Skin epidermis (tissue), 12 donors: Measurements from ENCODE around the gene PIK3C2B.

Experiments used
- H3K27ac ChIP-seq, 21 experiments: fragments of 200-600 bp; sonication (generic) in 11 of 21; one replicate each; pipeline ENCODE4 v1.5.0; 2020; ENCODE audit warnings: mild to moderate bottlenecking in 3 of 21, inconsistent platforms in 2 of 21, moderate library complexity in 2 of 21
- H3K4me3 ChIP-seq, 7 experiments: fragments of 200-600 bp; sonication (generic) in 2 of 7; one replicate each; pipeline ENCODE4 v1.5.0; 2020; ENCODE audit warnings: inconsistent platforms in 2 of 7, mild to moderate bottlenecking in 2 of 7, moderate library complexity in 1 of 7

PIK3C2B gene

DNA sequence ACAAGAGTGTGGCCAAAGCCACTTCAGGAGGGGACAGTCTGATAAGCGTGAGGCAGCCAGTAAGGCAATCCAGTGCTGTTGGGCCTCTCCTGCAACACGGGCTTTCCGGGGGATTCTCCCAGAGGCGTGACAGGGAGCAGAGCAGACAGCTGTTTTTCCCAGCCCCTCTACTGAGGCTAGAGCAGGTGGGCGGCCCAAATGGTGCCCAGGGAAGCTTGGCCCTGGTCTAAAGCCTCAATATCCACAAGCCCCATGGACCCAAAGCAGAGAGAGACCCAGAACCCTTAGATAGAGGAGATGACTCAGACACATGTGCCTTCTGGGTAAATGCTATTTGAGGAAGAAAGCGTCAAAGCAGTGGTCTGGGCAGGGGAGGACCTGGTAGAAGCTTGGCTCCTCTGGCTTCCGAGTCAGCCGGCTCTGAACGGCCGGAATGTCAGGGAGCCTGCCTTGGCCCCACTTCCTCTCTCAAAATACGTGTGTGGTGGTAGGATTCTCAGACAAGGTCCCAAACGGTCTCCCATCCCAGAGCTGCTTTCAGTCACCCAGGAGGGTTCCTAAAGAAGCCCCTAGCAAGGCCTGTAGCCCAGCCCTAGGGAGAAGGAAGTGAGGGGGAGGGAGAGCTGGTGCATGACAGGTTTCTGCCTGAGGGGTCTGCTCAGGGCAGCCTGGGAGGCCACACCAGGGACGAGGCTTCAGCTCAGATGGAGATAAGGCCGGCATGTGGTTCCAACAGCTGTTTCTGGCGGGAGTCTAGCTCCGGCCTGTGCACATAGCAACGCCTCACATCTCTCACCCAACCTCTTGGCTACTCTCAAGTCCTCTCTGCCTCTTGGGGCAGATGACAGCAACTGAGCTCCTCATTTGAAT is 28.8 kb downstream of the PIK3C2B start:
- Histone ChIP-seq H3K27ac (peak overlapping the region in 16 of 21 experiments; percentile 4 to 80 (median 58)), H3K4me3 (no peak overlapping the region)

DNA sequence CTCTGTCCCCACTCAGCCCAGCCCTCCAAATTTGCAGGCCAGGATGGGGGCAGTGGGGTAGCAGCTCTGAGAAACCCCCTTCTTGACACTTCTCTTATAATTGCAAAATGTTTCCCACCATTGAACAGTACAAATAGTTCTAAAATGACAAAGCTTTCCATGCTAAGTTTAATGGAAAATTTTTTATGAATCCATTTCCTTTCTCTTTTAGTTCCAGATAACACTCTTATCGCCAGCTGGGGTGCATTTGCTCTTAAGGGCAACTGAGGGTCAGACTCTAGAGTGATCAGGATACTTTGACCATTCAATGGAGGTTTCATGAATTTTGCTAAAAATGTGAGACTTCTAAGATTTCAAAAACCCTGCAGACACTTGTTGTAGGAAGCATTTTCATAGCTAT is 29.9 kb downstream of the PIK3C2B start:
- peak overlapping the region in 12 of 21 experiments; percentile 4 to 80 (median 51) for H3K27ac ChIP-seq
- H3K4me3 ChIP-seq, result no peak overlapping the region

DNA sequence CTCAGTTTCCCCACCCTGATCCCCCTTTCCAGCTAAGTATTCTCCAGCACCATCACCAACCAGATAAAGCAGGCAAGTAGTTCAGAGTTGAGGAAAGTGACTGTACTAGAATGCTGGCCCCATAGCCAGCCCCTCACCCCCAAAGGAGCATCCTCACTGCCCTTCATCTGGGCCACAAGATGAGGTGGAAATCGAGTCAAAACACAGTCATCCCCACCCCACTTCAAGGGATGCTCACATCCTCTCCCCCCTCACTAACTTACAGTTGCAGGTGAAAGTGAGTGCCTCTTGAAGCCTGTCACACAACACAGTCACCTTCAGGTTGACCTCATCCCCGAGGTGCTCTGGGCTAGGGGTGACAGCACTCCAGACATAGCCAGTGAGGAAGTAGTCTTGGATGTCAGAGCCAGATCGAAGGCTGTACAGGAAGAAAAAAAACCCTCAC is 30.4 kb downstream of the PIK3C2B start:
- Histone ChIP-seq H3K27ac (peak overlapping the region in 15 of 21 experiments; percentile 5 to 80 (median 40)), H3K4me3 (no peak overlapping the region)

DNA sequence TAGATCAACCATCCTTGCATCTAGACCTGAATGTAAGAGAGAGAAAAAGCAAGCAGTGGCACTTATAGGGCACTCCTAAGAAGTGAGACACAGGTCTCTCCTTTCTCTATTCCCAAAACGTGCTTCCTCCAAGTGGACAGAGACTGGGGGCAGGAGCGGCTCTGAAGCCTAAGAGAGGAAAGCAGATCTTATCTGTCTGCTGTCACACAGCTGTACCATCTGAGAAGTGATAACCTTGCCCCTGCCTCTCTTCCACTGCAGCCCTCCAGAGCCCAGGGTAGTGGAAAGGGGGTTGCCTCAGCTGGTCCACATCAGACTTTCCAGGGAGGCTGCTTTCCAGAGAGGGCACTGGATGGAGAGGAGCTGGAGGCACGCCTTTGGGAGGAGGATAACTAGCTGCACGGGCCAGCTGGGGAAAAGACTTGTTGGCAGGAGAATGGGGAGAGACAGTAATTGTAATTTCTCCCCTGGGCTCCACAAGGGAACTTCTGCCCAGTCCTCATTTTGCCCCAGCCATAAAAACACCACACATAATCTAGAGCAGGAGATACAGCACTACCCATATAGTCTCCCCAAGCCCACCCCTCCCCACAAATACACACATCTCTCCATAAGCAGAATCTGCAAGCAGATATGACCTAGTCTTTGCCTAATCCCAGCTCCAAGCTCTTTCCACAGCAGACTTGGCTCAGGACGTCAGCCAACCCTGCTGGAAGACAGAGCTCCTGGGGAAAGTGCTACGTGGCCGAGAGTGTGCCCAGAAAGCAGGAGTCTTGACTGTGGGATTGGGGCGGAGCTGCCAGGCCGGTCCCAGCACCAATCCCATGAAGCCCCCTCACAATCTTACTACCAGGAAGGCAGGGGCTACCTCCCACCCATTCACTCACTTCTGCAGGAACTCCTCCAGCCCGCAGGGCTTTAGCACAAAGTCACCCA is 31.2 kb downstream of the PIK3C2B start:
- Histone ChIP-seq H3K4me3 (no peak overlapping the region), H3K27ac (peak overlapping the region in 15 of 21 experiments; percentile 5 to 80 (median 47))

DNA sequence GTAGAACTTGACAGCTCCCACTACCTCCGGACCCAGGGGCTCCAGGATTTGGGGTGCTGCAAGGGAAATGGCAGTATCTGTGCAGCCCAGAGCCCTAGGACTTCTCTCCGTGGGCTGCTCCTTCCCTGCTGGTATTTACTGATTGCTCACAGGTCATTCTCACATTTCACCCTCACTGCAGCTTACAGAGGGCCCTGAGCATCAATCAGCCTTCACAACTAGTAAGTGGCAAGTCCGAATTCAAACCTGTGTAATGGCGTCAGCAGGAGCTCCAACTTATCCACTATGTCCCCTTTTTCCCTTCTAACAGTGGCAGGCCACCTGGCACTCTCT is 32.4 kb downstream of the PIK3C2B start:
- Histone ChIP-seq H3K27ac (peak overlapping the region in 19 of 21 experiments; percentile 12 to 87 (median 65)), H3K4me3 (no peak overlapping the region)

DNA sequence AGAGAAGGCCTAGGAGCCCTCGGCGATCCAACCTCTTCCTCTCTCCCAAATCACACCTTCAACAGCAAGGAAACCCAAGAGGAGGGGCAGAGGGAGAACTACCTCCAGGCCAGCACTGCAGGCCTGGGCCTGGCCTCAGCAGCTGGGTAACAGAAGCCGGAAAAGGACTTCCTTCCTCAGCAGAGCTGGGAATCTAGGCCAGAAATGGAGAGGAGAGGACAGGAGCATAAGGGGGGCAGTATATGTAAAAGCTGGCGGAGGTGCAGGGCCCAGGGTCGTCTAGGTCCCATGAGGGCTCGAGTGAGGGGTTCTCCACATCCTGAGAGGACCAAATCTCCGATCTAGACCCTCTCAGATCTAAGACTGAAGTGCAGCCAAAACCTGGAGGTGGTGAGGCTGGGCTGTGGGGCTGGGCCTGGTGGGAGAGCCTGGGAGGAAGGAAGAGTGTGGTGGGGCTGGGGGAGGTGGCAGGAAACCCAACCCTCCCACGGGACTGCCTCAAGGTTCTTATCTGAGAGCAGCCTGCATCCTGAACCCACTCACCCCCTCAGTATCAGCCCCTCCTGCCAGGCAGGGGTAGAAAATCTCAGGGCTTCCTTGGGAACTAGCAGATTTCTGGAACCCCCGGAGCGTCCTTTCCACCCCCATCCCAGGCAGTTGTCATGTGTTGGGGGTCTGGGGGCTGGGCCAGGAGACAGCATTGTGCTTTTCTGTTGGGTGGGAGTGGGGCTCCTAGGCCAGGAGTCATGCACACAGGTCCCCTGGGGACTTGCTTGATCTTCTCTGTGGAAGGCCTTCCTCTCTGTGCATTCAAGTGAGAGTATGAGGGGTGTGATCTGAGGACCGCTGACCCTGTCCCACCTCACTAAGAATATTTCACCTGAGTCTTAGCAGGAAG is 33.0 kb downstream of the PIK3C2B start:
- Histone ChIP-seq H3K27ac (peak overlapping the region in 19 of 21 experiments; percentile 12 to 87 (median 65)), H3K4me3 (no peak overlapping the region)

DNA sequence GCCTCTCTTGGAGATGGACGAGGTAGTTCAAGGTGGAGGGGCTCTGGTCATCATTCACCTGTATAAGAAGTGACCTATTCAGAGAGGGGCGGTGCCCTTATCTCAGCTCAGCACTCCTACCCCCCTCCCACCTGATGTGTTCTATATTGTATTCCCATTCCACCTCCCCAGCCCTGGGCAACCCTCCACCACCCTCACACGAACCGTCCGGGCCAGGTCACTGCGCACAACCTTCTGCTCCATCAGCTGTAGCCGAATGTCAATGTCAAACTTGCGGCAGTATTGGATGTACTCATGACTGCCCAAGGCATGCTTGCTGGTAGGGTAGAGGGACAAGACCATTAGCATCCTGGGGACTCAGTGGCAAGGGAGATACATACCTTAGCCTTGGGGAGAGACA is 34.3 kb downstream of the PIK3C2B start:
- H3K4me3 ChIP-seq, result no peak overlapping the region
- peak overlapping the region in 11 of 21 experiments; percentile 1 to 87 (median 70) for H3K27ac ChIP-seq

DNA sequence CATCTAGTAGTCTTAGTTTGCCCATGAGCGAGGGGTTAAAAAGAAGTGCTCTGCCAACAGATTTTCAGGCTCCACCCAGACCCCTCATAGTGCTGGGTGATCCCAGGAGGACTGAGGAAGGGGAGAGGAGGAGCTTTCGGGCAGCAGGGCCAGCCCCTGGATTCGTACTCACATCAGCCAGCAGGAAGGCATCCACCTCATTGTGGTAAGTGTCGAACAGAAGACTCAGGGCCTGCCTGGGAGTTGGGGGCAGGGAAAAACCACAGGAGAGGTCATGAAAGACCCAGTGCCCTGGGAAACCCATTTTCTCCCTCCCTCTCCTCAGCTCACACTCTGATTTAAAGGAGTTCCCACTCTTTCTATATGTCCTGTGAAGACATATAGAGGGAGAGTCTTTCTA is 34.9 kb downstream of the PIK3C2B start:
- no peak overlapping the region for H3K27ac ChIP-seq

DNA sequence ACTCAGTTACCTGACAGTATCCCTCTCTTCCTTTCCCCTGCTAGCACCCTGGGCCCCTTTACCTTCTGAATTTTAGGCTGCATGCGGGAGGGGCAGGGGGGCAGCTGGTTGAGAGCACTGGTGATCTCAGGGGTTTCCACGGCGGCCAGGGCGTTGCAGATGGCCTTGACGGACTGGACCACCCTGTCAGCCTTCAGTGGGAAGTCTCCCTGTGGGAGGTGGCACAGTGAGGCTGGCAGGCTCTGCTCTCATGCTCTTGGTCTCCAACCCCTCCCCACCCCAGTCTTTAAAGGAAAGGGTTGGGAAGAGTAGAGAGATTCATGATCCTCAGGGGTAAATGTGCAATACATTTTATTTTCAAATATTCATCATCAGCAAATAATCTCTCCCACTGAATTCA is 36.9 kb downstream of the PIK3C2B start:
- H3K4me3 ChIP-seq, result no peak overlapping the region
- H3K27ac ChIP-seq, result peak overlapping the region in 1 of 21 experiments; percentile 30

More for the DNA sequence above, 34.9 kb downstream of the PIK3C2B start:
- H3K4me3 ChIP-seq, result no peak overlapping the region

DNA sequence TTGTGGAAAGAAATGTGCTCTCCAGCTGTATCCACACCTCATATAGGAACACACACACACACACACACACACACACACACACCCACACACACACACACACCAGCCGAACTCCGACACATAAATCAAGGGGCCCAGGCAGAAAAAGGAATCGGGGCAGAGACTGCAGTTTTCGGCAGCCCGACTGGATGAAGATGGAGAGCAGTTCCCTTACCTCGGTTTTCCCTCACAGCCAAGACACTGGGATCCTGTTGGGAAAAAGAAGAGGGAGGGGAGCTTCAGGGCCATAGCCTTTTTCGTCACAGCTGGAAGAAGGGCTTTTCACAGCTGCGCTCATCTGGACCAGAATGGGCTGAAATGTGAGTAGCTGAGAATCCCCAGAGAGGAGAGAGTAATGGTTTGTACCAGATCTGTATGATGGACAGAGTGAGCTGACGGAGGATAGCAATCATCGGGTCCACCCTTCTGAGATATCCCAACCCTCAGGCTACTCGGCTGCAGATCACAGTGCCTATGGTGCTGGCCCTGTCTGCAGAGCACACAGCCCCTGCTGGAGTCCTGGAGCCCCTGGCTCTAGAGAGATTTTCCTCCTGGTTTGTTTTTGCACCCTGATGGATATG is 37.7 kb downstream of the PIK3C2B start:
- H3K27ac ChIP-seq, result peak overlapping the region in 2 of 21 experiments; percentile 30
- H3K4me3 ChIP-seq, result no peak overlapping the region

DNA sequence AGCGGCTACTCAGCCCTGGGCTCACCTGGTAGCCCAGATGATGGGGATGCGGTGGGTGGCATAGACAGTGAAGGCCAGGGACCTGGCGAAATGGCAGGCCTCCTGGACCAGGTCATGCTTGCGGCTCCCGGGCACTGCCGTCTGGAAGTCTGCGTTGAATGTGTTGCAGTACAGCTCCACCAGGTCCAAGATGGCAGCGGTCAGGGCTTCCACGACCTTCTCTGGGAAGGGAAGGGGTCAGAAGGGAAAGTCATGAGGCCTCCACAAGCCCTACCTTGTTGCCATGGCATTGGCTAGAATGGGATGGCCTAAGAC is 38.8 kb downstream of the PIK3C2B start:
- no peak overlapping the region for H3K27ac ChIP-seq

DNA sequence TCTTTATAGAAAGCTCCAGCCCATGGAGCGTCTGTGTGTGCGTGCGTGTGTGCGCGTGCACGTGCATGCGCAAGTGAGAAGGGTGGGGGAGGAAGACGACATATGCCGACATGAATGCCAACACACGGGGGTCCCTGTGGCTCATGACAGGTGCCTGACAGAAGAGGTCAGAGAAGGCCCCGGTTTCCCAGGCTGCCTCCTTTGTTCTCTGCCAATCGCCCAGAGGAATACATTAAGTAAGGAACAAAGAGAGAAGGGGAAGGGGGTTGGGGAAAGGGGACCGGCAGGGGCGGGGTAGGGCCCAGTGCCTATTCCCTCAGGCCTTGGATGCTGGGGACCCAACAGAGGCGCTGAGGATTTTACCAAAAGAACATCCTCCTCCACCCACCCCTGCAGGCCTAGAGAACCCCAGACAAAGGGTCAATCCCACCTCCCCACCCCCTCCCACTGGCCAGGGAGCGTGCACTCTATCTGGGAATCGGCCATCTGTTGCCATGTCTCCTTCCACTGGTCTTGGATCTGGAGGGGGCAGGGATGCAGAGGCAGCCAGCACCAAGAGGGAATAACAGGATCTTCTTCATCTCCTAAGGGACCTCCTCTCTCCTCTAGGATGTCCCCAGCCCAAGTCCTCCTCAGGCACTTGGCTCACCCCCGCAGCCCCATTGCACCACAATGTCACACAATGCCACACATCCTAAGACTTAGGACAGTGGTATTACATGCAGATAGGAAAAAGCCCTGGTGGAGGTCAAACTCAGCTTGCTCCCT is 39.4 kb downstream of the PIK3C2B start:
- Histone ChIP-seq H3K27ac (no peak overlapping the region), H3K4me3 (no peak overlapping the region)

More for the DNA sequence above, 38.8 kb downstream of the PIK3C2B start:
- H3K4me3 ChIP-seq, result no peak overlapping the region

DNA sequence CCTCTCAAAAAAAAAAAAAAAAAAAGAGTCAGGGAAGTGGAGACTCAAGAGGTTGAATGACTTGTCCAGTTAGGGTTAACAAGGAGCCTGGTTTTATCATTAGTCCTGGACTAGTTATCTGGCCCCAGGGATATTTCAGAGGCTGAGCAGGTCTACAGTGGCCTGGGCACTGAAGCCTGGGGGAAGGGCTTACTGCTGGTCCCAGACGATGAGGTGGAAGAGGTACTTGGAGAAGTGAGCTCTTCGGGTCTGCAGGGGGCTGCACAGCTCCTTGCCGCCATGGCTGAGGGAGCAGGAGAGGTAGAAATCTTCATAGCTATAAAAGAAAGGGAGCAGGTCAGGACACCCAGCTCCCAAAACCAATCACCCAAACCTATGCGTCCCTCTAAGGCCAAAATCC is 40.1 kb downstream of the PIK3C2B start:
- no peak overlapping the region for H3K4me3 ChIP-seq
- no peak overlapping the region for H3K27ac ChIP-seq

DNA sequence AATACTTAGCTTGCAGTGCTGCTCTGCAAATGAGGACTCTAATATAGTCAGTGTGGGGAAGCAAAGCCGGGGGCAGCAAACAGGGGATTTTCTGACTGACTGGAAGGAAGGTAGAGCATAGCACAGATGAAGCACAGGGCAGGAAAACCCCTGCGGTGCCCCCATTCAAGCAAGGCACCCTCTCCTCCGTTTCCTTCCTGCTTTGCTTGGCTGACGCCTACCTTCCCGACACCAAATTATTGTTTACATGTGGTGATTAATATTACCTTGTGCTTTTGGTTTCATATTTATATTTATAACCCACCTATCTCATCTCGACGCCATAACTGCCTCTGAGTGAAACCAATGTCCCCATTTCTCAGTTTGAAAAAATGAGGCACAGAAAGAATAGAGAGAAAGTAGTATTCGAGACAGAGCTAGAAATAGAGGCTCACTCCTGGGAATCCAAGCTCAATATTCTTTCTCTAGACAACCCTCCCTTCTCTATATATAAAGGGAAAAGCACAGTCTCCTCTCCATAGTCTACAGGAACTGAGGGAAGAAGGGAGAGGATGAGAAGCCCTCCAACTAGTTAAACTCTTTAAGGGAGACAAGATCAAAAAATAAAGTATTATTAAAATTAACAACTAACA is 41.3 kb downstream of the PIK3C2B start:
- H3K27ac ChIP-seq, result peak overlapping the region in 7 of 21 experiments; percentile 9 to 71 (median 52)
- no peak overlapping the region for H3K4me3 ChIP-seq

DNA sequence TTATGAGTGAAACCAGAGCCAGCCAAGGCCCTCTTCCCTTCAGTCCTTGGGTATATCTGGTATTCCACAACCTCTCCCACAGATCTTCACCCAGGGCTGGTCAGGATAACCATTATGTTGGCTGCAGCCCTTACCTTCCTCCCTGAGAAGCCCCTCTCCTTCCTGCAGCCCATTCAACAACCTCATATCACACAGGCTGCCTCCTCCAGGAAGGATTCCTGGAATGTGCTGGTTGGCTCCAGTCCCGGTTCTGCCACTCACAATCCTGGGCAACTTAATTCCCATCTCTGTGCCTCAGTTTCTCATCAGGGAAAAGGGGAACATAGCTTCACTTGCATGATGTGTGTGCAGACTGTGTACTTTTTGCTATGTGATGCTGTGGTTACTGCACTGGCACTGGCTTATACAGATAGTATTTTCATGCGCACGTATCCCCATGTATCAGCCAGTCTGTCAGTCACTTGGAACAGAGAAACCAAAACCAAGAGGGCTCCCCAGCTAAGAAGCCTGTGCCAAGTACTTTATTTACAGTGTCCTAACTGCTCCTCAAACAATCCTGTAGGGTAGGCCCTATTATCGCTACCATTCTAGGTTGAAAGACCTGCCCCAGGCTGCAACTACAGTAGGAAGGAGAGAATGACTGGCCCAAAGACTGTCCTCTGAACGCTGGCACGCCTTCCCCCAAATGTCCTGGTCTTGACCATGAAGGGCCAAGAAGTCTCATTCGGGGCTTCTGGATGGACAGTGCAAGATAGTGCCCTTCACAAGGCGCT is 43.1 kb downstream of the PIK3C2B start:
- Histone ChIP-seq H3K4me3 (no peak overlapping the region), H3K27ac (peak overlapping the region in 11 of 21 experiments; percentile 4 to 75 (median 49))

DNA sequence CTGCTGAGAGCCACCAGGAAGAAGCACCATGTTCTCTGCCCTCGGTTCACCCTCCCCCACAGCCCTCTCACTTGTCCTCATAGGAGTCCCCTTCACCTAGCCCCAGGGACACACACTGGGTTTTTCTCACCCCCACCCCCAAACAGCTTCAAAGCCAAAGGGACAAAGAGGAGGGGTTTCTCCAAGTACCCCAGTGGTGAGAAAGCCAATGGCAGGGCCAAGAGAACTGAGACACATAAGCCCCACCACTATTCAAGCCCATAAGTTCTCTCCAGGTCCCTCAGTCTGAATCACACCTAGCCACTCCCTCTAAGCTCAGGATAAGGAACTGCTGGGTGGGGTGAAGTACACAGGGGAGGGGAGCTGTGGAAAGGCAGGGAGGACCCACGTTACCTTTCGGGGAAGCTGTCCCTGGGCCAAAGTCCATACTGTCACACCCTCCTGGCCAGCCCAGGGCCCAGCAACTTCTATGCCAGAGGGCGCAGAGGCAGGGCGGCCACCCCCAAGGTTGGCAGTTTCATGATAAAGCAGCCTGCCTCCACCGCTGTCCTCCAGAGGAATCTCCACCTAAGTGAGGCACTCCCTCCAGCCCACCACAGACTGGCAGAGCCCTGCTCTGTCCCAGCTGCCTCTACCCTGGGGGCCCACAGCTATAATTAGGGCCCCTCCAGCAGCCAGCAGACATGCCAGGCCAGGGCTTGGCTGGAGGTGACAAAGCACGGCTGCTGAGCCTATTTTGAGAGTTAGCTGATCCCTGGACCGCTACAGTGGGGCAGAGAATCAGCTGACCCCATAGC is 43.9 kb downstream of the PIK3C2B start:
- Histone ChIP-seq H3K27ac (peak overlapping the region in 13 of 21 experiments; percentile 4 to 75 (median 49)), H3K4me3 (no peak overlapping the region)
